ENCODE measurements around the gene RCAN1.

The RCAN1 gene

DNA sequence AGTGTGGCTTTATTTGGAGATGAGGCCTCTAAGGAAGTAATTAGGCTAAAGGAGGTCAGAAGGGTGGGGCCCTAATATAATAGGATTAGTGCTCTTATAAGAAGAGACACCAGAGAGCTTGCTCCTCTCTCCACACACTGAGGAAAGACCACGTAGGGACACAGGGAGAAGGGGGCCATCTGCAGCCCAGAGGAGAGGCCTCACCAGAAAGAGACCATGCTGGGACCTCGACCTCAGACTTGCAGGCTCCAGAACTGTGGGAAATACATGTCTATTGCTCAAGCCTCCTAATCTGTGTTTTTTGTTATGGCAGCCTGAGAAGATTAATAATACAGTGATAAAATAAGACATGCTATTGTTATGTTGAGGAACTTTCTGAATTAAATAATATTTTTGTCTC is 8.3 kb downstream of the RCAN1 start:
- TF ChIP-seq, protein P1, sequence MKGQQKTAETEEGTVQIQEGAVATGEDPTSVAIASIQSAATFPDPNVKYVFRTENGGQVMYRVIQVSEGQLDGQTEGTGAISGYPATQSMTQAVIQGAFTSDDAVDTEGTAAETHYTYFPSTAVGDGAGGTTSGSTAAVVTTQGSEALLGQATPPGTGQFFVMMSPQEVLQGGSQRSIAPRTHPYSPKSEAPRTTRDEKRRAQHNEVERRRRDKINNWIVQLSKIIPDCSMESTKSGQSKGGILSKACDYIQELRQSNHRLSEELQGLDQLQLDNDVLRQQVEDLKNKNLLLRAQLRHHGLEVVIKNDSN (IDR thresholded peaks at IDR 0.05), result no peak
- TF ChIP-seq FOXM1 (IDR thresholded peaks at IDR 0.05; ENCODE audit: borderline replicate concordance, low read depth) (no peak), EGR1 (IDR thresholded peaks at IDR 0.05) (no peak), RAD21 (IDR thresholded peaks at IDR 0.05; ENCODE audit: low read depth) (no peak), EP300 (IDR thresholded peaks at IDR 0.05; ENCODE audit: borderline replicate concordance) (no peak), YY1 (IDR thresholded peaks at IDR 0.05; ENCODE audit: low read depth) (no peak), CEBPB (IDR thresholded peaks at IDR 0.05) (no peak), TEAD4 (IDR thresholded peaks at IDR 0.05) (no peak), NFIC (IDR thresholded peaks at IDR 0.05) (no peak), TAF1 (IDR thresholded peaks at IDR 0.05; ENCODE audit: low read depth) (no peak), TCF12 (IDR thresholded peaks at IDR 0.05; ENCODE audit: low read depth) (no peak), ZBTB7A (IDR thresholded peaks at IDR 0.05; ENCODE audit: low read depth) (no peak), CREB1 (IDR thresholded peaks at IDR 0.05; ENCODE audit: low read depth) (no peak)
- TF ChIP-seq, protein P2, sequence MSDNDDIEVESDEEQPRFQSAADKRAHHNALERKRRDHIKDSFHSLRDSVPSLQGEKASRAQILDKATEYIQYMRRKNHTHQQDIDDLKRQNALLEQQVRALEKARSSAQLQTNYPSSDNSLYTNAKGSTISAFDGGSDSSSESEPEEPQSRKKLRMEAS (IDR thresholded peaks at IDR 0.05), result no peak
- TF ChIP-seq, protein P3, sequence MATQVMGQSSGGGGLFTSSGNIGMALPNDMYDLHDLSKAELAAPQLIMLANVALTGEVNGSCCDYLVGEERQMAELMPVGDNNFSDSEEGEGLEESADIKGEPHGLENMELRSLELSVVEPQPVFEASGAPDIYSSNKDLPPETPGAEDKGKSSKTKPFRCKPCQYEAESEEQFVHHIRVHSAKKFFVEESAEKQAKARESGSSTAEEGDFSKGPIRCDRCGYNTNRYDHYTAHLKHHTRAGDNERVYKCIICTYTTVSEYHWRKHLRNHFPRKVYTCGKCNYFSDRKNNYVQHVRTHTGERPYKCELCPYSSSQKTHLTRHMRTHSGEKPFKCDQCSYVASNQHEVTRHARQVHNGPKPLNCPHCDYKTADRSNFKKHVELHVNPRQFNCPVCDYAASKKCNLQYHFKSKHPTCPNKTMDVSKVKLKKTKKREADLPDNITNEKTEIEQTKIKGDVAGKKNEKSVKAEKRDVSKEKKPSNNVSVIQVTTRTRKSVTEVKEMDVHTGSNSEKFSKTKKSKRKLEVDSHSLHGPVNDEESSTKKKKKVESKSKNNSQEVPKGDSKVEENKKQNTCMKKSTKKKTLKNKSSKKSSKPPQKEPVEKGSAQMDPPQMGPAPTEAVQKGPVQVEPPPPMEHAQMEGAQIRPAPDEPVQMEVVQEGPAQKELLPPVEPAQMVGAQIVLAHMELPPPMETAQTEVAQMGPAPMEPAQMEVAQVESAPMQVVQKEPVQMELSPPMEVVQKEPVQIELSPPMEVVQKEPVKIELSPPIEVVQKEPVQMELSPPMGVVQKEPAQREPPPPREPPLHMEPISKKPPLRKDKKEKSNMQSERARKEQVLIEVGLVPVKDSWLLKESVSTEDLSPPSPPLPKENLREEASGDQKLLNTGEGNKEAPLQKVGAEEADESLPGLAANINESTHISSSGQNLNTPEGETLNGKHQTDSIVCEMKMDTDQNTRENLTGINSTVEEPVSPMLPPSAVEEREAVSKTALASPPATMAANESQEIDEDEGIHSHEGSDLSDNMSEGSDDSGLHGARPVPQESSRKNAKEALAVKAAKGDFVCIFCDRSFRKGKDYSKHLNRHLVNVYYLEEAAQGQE (IDR thresholded peaks at IDR 0.05; ENCODE audit: low read depth), result no peak

DNA sequence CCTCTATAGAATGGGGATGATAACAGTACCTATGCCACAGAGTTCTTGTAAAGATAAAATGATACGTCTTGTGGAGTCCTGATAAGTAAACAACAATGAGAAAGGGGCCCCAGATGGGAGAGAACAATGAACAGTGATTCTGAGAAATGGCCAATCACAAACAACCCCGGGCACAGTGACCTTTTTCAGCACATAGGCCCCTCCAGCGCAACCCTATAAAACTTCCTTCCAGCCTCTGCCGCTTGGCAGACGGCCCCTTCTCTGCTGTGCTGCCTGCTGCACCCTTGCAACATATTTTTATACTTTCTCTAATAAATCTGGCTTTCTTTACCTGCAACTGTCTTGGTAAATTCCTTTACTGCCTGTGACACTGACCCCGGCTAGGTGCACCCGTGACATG is 8.9 kb downstream of the RCAN1 start:
- no peak for TF ChIP-seq CREB1 (IDR thresholded peaks at IDR 0.05; ENCODE audit: low read depth)
- no peak for TF ChIP-seq NFIC (IDR thresholded peaks at IDR 0.05)
- TF ChIP-seq YY1 (IDR thresholded peaks at IDR 0.05; ENCODE audit: low read depth), result no peak
- TF ChIP-seq ZBTB7A (IDR thresholded peaks at IDR 0.05; ENCODE audit: low read depth), result no peak
- no peak for TF ChIP-seq RAD21 (IDR thresholded peaks at IDR 0.05; ENCODE audit: low read depth)
- TF ChIP-seq, protein P1 (IDR thresholded peaks at IDR 0.05), result no peak
- TF ChIP-seq, protein P3 (IDR thresholded peaks at IDR 0.05; ENCODE audit: low read depth), result no peak
- TF ChIP-seq TCF12 (IDR thresholded peaks at IDR 0.05; ENCODE audit: low read depth), result no peak
- TF ChIP-seq EGR1 (IDR thresholded peaks at IDR 0.05), result no peak
- no peak for TF ChIP-seq TEAD4 (IDR thresholded peaks at IDR 0.05)
- TF ChIP-seq, protein P2 (IDR thresholded peaks at IDR 0.05), result no peak
- no peak for TF ChIP-seq CEBPB (IDR thresholded peaks at IDR 0.05)
- TF ChIP-seq EP300 (IDR thresholded peaks at IDR 0.05; ENCODE audit: borderline replicate concordance), result no peak

DNA sequence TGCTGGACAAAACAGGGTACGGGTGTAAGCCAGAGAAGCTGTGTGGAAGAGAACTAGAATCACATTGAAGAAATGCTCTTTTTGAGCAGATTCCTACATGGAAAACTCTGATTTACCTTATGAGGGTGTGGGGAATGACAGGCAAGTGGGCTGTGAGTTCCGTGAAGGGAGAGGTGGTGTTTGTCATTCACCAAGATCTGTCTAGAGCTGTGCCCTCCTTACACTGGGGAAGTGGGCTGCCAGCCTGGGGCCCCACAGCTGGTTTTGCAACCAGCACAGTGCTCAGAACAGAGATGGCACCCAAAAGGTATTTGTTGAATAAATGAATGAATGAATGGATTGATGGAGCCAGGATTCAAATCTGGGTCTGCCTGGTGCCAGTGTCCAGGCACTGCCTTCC is 10.4 kb downstream of the RCAN1 start:
- TF ChIP-seq TCF12 (IDR thresholded peaks at IDR 0.05; ENCODE audit: low read depth) (no peak), FOXM1 (IDR thresholded peaks at IDR 0.05; ENCODE audit: borderline replicate concordance, low read depth) (no peak)

DNA sequence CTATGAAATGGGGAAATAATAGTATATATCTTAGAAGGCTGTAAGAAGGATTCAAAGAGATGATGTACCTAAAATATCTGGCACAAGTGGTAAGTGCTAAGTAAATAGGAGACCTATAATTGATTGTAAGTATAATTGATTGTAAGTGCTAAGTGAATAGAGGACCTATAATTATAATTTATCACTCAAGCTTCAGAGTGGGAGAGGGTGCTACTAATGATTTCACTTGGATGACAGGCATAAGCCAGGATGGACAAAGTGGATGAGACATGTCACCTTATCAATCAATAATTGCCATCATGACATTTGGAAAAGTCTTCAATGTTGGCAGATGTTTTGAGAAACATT is 11.2 kb downstream of the RCAN1 start:
- TF ChIP-seq EGR1 (IDR thresholded peaks at IDR 0.05) (no peak), YY1 (IDR thresholded peaks at IDR 0.05; ENCODE audit: low read depth) (no peak), TAF1 (IDR thresholded peaks at IDR 0.05; ENCODE audit: low read depth) (no peak), TEAD4 (IDR thresholded peaks at IDR 0.05) (no peak), CEBPB (IDR thresholded peaks at IDR 0.05) (no peak), ZBTB7A (IDR thresholded peaks at IDR 0.05; ENCODE audit: low read depth) (no peak)
- TF ChIP-seq, protein P1 (IDR thresholded peaks at IDR 0.05), result no peak
- TF ChIP-seq, protein P2 (IDR thresholded peaks at IDR 0.05), result no peak

DNA sequence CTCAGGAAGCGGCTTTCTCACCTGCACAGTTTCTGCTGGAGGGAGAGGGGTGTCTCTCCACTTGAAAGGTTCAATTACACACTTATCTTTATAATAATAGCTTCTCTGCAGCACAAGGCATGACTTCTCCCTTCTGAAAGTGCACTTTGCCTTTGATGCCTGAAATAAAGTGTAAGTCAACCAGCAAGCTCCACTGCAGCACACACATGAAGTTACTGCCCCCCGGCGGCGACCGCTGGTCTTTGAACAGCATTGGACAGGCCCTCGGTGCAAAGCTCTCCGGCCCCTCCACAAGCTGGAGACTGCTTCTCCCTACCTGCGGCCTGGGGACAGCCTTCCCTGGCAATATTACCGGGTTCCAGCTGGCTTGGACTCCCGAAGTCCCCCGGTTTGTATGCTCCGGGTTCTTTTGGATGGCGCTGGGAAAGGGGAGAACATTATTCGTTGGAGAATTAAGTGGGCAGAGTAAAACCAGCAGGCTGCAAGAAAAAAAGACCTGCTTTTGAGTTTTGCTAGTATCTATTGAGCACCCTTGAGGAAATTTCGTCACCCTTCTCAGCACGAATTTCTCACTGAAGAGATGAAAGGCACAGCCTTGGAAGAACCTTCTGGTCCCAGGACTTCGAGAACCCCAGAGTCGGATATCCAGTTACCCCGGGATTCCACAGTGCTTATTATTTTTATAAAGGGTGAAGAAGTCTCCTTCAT is 11.8 kb downstream of the RCAN1 start:
- TF ChIP-seq EGR1 (IDR thresholded peaks at IDR 0.05) (no peak), RAD21 (IDR thresholded peaks at IDR 0.05; ENCODE audit: low read depth) (peak; percentile 79)

DNA sequence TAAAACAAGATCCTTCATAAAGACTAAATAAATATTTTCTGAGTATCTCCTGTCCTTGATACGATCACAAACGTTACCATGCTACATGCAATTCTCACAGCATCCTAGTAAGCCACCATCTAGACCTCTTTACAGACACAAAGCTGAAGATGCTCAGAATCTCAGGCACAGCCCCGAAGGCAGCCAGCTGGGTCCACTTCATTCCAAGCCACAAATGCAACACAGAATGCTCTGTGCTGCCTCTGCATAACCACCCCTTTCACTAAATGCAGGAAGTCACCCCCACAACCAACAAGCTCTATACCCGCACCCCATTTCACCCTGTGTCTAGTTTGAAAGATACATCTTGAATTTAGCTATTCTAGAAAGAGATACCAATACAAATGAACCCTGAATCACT is 12.9 kb downstream of the RCAN1 start:
- TF ChIP-seq ZBTB7A (IDR thresholded peaks at IDR 0.05; ENCODE audit: low read depth) (no peak), TEAD4 (IDR thresholded peaks at IDR 0.05) (no peak), EGR1 (IDR thresholded peaks at IDR 0.05) (no peak), RAD21 (IDR thresholded peaks at IDR 0.05; ENCODE audit: low read depth) (no peak), EP300 (IDR thresholded peaks at IDR 0.05; ENCODE audit: borderline replicate concordance) (no peak), CREB1 (IDR thresholded peaks at IDR 0.05; ENCODE audit: low read depth) (no peak), CEBPB (IDR thresholded peaks at IDR 0.05) (no peak)
- TF ChIP-seq, protein P2 (IDR thresholded peaks at IDR 0.05), result no peak
- TF ChIP-seq, protein P1 (IDR thresholded peaks at IDR 0.05), result no peak
- TF ChIP-seq, protein P3 (IDR thresholded peaks at IDR 0.05; ENCODE audit: low read depth), result no peak

Measured in Ishikawa (cell line).